ENCODE data around the gene TRIM15. TPM values are rescaled to one million over a fixed set of nuclear protein-coding genes. Genes with fewer than 3 reads are reported as not detected.
A peak's percentile ranks its signal among the peaks of the same experiment; 100 is the strongest.

Gene TRIM15
- total RNA-seq, 1 experiment from 2014 or later: not detected

DNA sequence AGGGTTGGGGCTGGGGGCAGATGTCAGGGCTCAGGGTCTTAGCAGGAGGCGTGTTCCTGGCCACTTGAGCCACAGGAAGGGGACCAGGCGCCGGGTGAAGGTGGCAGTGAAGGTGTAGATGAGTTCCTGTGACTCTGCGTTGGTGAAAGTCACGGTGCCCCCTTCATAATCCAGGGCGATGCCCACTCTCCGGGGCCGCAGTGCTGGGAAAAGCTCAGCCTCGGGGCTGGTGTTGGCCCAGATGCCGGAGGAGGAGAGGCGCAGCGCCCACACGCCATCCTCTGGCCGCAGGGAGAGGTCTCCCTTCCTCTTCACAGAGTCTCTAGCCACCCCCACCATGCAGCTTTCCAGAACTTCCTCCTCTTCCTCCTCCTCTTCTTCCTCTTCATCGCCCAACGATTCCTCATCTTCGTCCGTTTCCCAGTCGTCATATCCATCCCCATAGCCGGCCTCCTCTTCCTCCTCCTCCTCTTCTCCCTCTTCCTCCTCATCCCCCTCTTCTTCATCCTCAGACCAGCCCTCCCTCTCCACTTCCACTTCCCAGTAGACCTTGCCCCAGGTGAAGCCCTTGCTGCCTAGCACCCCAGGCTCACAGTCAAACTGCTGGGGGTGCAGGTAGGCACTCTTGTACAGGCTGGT lies 22.6 kb downstream of the TRIM15 start:
- in situ Hi-C loops (cut with HindIII; ENCODE audit: low pct_unique_long_range_greater_than_20kb, low sequenced_read_pairs): no loop called here
- DNase-seq (ENCODE audit: low read depth): no peak

DNA sequence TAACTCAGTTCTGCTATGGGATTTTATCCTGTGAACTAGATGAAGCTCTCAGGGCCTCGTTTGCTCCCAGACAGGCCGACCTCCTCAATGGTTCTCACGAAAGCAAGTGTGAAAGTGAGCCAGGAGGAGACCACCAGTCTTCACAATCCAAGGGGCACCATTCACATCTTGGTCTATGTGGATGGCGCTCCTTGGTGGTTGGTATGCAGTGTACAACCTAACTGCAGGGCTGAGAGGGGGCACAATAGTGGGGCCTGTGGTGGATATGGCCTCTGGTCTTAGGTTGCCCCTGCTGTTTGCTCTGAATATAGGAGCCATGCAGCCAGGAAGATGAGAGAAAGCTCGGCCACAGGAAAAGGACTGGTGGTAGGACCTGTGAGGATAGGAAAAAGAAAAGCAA lies 25.2 kb downstream of the TRIM15 start:
- no peak for DNase-seq (ENCODE audit: low read depth)
- in situ Hi-C loops (cut with HindIII; ENCODE audit: low pct_unique_long_range_greater_than_20kb, low sequenced_read_pairs): no loop called here

DNA sequence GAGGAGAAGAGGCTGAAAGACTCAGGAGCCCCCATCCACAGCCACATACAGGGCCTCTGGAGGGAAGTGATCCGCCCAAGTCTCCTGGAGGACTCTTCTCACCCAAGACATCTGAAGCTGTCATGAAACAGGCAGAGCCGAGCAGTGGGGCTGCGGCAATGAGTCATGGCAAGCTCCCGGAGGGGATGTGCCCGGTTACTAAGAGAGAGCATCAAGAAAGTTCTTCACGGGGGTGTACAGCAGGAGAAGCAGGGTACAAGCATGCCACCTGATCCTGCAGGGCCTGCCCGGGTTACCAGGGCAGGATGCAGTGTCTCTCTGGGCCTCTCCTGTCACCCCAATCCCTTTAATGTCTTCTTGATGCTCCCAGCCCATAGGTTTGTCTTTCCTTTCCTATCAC lies 28.7 kb downstream of the TRIM15 start:
- no peak for DNase-seq (ENCODE audit: low read depth)
- in situ Hi-C loops (cut with HindIII; ENCODE audit: low pct_unique_long_range_greater_than_20kb, low sequenced_read_pairs): no loop called here

DNA sequence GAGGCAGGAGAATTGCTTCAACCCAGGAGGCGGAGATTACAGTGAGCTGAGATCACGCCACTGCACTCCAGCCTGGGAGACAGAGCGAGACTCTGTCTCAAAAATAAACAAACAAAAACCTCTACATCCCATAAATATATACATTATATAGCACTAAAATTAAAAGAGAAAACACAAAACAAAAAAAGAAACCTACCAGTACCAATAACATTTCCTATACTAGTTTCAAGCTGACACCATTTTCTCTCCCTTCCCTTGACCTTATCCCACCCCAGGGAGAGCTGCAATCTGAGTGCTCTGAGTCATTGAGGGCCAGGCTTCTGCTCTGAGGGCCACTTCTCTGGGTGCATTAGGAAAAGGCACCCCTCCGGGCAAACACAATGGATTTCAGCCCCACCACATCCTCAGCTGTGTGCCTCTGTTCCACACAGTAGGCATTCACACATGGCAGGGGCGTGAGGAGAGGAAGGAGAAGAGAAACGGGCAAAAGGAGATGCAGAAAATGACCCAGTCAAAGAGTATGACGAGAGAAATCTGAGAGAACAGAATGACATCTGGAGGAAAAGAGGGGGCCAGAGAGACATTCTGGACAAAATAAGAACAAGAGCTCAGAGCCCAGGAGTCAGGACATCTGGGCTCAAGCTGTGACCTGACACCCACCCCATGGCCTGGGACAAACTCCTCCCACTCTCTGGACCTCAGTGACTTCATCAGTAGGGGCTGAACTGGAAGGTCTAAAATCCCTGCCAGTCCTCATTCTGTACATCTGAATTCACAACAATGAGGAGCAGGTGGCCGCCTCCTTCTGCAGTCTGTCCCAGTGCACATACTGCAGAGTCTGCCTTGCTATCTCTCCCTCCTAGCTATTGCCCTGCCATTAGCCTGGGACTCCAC lies 31.7 kb downstream of the TRIM15 start:
- no peak for DNase-seq (ENCODE audit: low read depth)
- in situ Hi-C loops (cut with HindIII; ENCODE audit: low pct_unique_long_range_greater_than_20kb, low sequenced_read_pairs): no loop called here

DNA sequence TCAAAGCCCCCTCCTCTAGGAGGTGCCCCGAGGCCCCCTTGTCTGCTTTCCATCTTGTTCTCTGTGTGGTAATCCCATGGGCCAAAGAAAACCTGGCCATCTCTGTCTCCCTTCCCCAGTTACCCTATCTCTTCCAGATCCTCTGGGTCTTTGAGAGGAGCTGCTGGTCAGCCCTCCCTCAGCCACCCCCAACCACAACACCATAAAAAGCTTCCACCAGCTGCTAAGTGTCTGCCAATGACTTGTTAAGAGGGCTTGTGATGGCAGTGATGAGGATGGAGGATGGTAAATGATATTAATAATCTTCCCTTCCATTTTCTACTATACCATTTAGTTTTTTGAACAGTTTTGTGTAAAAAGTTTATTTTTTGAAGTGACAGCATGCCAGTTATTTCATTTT lies 32.6 kb downstream of the TRIM15 start:
- in situ Hi-C loops (cut with HindIII; ENCODE audit: low pct_unique_long_range_greater_than_20kb, low sequenced_read_pairs): no loop called here
- DNase-seq (ENCODE audit: low read depth): no peak

DNA sequence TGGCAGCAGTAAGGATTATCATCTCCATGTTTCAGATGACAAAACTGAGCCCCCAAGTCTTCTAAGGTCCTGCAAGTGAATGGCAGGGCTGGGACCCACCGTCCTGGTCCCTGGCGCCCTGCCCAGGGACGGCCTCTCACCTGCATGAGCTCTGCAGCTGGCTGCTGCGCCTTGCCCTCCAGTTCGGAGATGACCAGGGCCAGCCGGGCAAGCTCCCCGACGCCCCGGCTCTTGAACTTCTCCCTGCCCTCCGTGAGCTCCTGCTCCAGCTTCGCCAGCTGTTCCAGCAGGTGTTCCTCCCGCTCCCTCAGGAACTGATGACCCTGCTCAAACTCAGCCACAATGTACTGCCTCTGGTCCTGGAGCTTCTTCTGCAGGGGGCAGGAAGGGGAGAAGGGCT lies 33.0 kb downstream of the TRIM15 start:
- in situ Hi-C loops (cut with HindIII; ENCODE audit: low pct_unique_long_range_greater_than_20kb, low sequenced_read_pairs): no loop called here
- no peak for DNase-seq (ENCODE audit: low read depth)

DNA sequence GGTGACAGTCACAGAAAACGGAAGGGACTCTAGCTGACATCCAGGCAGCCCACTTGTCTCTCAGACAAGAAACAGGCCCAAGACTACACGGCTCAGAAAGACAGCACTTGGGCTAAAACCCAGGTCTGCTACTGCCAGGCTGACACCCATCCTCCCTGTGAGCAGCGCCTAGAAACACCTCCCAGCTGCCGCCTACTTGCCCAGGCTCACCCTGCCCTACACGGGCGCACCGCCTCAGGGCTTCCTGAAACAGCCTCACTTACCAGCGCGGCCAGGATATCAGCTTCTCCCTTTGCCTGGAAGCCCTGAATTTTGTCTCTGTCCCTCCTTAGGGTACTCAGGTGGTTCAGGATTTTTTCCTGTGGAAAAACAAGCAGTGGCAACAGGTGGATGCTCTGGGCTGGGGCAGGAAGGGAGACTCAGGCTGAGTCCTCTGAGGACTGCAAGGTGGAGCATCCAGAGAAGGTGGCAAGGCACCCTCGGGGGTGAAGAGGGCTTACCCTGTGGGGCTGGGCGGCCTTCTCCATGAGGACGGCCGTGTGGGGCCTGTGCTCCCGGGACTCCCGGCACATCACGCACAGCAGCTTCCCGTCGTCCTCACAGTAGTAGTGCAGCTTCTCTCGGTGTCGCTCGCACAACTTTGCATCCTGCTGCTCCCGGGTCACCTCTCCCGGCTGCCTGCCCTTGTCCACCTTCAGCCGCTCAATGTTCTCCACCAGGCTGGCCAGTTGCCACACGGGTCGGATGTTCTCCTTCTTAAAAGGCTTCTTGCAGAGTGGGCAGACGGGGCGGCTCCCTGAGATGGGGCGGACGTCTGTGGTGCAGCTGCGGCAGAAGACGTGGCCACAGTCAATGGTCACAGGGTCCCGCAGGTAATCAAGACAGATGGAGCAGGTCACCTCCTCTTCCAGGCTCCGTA lies 35.1 kb downstream of the TRIM15 start:
- in situ Hi-C loops (cut with HindIII; ENCODE audit: low pct_unique_long_range_greater_than_20kb, low sequenced_read_pairs): no loop called here
- no peak for DNase-seq (ENCODE audit: low read depth)

DNA sequence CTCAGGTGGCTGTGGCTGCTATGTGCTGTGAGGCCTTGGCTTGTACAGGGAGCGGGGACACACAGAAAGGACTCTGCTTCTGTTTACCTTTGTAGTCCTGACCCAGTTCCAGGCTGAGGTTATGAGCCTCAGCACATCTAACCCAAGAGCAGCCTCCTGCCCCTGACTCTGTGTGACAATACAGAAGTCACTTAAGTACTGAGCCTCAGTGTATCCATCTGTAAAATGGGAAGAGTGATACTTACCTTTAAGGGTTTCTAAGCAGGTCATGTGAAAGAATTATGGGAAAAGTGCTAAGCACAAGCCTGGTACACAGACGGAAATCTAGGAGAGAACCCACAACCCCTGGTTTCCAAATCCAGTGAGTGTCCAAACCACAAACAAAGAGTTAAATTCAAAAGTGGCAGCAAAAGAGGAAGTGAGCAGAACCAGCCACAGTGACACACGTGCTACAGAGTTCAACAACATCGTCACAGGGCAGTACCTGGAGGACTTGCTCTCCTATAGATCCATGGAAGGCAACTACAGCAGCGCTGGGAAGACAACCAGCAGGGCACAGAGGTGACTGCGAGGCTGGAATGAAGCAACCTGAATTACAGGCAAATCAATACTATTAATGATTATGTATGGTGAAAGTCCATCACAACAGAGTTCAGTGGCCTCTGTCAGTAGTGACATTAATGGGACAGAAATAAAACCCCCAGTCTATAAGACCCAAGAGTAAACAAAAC lies 37.4 kb downstream of the TRIM15 start:
- in situ Hi-C loops (cut with HindIII; ENCODE audit: low pct_unique_long_range_greater_than_20kb, low sequenced_read_pairs): no loop called here
- no peak for DNase-seq (ENCODE audit: low read depth)

DNA sequence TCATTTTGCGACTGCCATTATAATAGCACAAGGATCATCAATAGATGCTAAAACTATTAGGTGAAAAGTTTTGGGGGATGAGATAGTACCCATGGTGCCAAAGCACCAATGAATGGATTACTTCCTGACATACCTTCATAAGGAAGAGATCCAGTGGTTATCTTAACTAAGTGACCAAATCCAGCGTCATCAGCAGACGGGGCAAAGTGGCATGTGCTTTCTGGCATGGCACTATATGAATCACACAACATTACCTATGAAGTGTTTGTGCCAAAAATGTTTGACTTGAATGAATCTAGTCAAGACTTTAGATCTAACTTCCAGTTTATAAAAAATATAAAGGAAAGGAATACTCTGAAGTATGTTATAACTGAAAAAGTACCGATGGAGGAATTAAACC lies 39.0 kb downstream of the TRIM15 start:
- in situ Hi-C loops (cut with HindIII; ENCODE audit: low pct_unique_long_range_greater_than_20kb, low sequenced_read_pairs): no loop called here
- no peak for DNase-seq (ENCODE audit: low read depth)

DNA sequence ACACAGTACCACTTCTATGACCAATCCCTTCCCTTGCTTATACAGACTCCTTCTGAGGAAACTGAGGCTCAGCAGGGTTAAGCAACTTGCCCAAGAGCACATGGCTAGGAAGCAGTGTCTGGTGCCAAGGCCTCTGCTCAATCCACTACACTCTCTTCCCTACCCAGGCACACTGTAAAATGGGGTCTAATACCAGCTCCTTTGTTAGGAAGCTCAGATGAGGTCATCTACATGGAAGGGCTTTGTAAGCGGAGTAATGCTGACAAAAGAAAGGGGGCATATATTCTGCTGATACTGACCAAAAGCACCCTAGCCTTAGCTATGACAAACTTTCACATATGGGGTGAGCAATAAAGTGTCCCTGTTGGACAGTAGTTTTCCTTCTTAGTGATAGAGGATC lies 40.8 kb downstream of the TRIM15 start:
- no peak for DNase-seq (ENCODE audit: low read depth)
- in situ Hi-C loops (cut with HindIII; ENCODE audit: low pct_unique_long_range_greater_than_20kb, low sequenced_read_pairs): no loop called here

DNA sequence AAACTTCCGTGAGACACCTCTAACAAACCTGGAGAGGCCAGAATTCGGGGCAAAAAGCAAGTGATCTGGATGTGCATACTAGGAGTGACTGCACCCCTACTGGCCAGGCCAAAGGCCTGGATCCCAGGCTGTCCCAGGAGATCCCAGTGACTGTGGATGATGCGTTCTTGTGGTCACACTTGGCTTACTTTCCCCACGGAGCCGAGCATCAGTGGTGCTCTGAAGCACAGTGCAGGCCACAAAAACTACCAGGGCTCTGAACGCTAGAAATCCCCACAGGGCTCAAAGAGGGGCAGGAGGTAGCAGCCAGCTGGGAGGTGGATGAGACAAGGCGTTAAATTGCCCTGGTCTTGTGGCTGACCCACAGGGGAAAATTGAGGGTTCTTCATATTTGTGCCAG lies 42.8 kb downstream of the TRIM15 start:
- in situ Hi-C loops (cut with HindIII; ENCODE audit: low pct_unique_long_range_greater_than_20kb, low sequenced_read_pairs): no loop called here
- DNase-seq (ENCODE audit: low read depth): no peak

DNA sequence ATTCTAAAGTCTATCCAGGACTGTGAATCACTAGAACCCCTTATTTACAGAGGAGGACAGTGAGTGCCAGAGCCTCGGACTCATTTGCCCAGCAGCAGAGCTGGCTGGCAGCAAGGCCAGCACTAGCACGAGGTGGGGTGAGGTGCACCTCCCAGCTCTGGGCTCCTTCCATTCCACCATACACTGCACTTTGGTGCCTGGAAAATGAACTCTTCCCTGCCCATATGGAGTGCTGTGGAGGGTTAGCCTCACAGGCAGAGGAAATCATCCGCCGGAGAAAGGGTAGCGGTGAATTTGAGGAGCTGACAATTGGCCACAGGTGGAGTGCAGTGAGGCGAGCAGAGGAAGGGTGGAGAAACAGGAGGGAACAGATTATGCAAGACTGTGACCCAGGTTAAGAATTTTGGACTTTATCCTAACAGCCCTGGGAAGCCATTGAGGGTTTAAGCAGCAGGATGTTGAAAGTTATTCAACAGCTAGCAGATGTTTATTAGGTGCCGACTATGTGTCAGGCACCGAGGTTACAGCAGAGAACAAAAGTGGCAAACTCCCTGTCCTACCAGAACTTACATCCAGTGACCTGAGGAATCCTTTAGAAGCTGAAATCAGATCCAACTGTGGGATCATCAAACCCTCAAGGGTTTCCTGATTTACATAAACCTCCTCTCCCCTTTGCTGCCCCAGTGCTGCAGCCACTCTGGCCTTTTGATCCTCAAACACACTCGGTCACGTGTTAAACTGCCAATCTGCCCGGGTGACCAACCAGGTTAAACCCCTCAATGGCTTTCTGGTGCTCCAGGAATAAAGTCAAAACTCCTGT lies 43.7 kb downstream of the TRIM15 start:
- DNase-seq (ENCODE audit: low read depth): peak; percentile 44
- in situ Hi-C loops (cut with HindIII; ENCODE audit: low pct_unique_long_range_greater_than_20kb, low sequenced_read_pairs): no loop called here

DNA sequence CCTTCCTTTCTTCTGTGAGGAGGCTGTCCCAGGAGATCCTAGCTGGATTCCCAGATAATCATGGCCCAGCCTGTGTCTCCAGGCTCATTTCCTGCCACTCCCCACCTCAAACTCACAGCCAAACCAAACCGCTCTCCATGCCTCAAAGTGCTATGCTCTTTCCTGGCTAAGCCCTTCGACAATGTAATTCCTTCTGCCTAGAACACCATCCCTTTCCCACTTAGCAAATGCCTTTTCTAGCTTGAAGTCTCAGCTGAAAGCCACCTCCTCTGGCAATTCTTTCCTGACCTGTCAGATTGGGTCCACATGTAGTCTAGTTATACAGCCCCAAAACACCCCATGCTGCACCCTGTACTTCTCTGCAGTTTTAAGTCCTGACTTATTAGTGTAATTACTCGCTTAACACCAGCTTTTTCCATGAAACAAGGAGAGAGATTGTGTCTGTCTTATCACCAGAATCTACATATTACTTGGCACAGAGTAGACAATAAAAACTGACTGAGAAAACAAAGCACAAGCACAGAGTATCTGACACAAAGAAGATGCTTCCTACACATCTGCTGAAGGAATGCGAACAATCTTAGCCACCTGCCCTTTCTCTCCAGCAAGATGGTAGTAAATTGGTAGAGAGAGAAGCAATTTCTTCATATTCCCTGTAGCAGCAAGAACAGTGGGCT lies 44.4 kb downstream of the TRIM15 start:
- no peak for DNase-seq (ENCODE audit: low read depth)
- in situ Hi-C loops (cut with HindIII; ENCODE audit: low pct_unique_long_range_greater_than_20kb, low sequenced_read_pairs): no loop called here

DNA sequence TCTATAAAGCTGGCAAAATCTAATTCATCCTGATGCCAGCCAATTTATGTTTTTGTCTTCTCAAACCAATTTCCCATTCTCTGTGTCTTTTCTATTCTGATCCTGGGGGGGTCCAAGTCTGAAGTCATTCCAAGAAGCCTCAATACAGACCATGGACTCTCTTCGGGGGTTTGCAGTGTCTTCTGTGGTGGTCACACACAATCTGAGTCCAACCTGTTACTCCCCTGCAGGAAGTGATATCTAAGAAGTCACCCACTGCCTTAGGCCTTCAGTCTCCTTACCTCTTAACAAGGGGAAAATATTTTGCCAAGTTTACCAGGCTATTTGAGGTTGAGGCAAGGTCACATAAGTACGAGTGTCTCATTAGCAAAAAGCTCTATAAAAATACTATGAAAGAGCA lies 48.0 kb downstream of the TRIM15 start:
- in situ Hi-C loops (cut with HindIII; ENCODE audit: low pct_unique_long_range_greater_than_20kb, low sequenced_read_pairs): no loop called here

DNA sequence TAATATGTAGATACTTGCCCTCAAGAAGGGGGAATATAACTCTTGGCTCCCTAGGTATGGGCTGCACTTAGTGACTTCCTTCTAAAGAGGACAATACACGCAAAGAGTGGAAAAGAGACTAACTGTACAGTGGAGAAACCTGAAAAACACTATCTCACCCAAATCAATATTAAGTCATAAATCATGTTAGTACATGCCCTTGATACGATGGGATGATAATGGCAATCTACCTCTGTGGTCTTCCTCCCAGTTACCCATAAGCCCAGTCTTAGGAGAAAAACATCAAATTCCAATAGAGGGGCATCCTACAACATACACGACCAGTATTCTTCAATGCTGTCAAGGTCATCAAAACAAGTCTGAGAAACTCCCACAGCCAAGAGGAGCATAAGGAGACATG lies 48.6 kb downstream of the TRIM15 start:
- in situ Hi-C loops (cut with HindIII; ENCODE audit: low pct_unique_long_range_greater_than_20kb, low sequenced_read_pairs): no loop called here
- DNase-seq (ENCODE audit: low read depth): no peak

More for the DNA sequence above, 48.0 kb downstream of the TRIM15 start:
- no peak for DNase-seq (ENCODE audit: low read depth)

DNA sequence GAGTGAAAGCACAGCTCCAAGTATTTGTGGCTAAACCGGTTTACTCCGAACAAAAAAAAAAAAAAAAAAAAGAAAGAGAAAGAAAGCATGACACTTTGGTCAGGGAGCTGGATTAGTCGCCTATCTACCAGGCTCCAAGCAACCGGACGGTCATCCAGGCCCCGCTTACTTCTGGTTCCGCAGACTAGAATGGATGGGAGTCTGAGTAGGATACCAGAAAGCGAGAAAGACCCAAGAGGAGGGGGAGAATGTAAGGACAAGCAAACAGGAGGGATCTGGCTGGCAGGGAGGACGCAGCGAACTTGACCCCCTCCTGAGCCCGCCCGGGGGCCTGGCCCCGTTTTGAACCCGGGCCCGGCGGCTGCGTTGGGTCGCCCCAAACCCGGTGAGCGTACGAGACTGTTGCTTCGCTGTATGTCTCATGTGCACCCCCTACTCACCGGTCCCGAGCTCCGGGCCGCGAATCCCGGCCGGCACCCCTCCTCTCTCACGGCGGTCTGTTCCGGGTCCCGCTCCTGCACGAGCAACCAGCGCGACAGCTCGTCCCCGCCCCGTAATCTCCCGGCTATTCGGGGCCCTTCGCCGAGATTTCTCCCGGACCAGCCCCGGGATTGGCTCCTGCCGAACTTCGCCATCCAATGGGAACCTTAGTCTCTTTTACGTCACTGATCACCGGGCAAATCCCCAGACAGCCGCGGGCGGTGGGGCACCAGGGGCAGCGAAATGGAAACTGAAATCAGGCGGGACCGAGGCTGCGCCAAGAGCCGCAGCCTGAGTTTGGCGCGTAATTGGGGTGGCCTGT lies 49.7 kb downstream of the TRIM15 start, which contains the start of gene TRIM26:
Gene TRIM26, minus strand, starts transcription at position 542 of the 802 bp plus-strand sequence. CDS start 14,303 bp downstream, outside the sequence.
- in situ Hi-C loops (cut with HindIII; ENCODE audit: low pct_unique_long_range_greater_than_20kb, low sequenced_read_pairs): no loop called here
- DNase-seq (ENCODE audit: low read depth): peak; percentile 97

All from Caki2 (cell line).